Esophagus muscularis mucosa (tissue), 4 donors: ENCODE results near the gene OSTC.

Source experiments
- CTCF ChIP-seq, 3 experiments: fragments of 200-600 bp in 2 of 3; fragments of 450-650 bp in 1 of 3; sonication (generic) in 2 of 3; IDR thresholded peaks; one replicate each; pipeline ENCODE4 v1.5.1; 2017 to 2019; ENCODE audit warnings: antibody characterized with exemption in 3 of 3, mild to moderate bottlenecking in 2 of 3, moderate library complexity in 1 of 3
- EP300 ChIP-seq: sonication (generic); formaldehyde crosslinking; IDR thresholded peaks from one replicate; pipeline ENCODE4 v1.6.1; 2017; ENCODE audit warnings: antibody characterized with exemption
- POLR2A ChIP-seq: fragments of 450-650 bp; IDR thresholded peaks from one replicate; pipeline ENCODE4 v1.6.1; 2017; ENCODE audit warnings: antibody characterized with exemption, moderate library complexity, mild to moderate bottlenecking, low read depth
- POLR2AphosphoS5 ChIP-seq, 2 donors: sonication (generic); formaldehyde crosslinking; IDR thresholded peaks; one replicate each; pipeline ENCODE4 v1.6.1; 2017; ENCODE audit warnings: antibody characterized with exemption in 2 of 2

DNA sequence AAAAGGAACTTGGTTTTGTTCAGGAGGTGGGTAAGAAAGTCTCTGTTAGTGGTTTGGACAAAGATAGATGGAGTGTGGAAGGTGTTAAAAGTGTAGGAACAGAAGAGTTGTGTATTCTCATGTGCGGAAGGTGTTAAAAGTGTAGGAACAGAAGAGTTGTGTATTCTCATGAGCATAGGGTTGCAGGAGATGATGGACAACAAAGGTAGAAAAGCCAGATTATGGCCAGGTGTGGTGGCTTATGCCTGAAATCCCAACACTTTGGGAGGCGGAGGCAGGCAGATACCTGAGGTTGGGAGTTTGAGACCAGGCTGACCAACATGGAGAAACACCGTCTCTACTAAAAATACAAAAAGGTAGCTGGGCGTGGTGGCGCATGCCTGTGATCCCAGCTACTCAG is 27.6 kb upstream of the OSTC start:
- TF ChIP-seq CTCF (IDR thresholded peaks at IDR 0.05) = no peak
- no peak for TF ChIP-seq POLR2A
- no peak for TF ChIP-seq EP300
- TF ChIP-seq POLR2AphosphoS5 (IDR thresholded peaks at IDR 0.05) = no peak
